Neural progenitor cell (in vitro differentiated cells): ENCODE results near the gene ABCC10.

Experiments
- CTCF ChIP-seq: fragments of 200-600 bp; sonication (generic); IDR thresholded peaks from 2 replicates; pipeline ENCODE4 v1.5.1; 2017; ENCODE audit warnings: antibody characterized with exemption, mild to moderate bottlenecking
- EZH2 ChIP-seq: fragments of 200-600 bp; sonication (generic); IDR thresholded peaks from 2 replicates; pipeline ENCODE4 v1.6.1; 2017; ENCODE audit warnings: antibody characterized with exemption, mild to moderate bottlenecking, moderate library complexity
- EZH2phosphoT487 ChIP-seq: fragments of 200-600 bp; sonication (generic); IDR thresholded peaks from 2 replicates; pipeline ENCODE4 v1.6.1; 2017; ENCODE audit warnings: antibody characterized with exemption

GRCh38 chr6:43401730-43402129, 25.6 kb upstream of the ABCC10 start:
- no peak for TF ChIP-seq CTCF
- TF ChIP-seq EZH2phosphoT487: no peak
- no peak for TF ChIP-seq EZH2
